Suppressor macrophage (primary cell): ENCODE measurements around the gene DLG2.

Source experiments
- DNase-seq, 4 experiments: peaks; one replicate each; pipeline ENCODE4 v3.0.0-alpha.2; 2020 to 2022

Gene DLG2

GRCh38 chr11:84430661-84431060 lies 1196.5 kb downstream of the DLG2 start:
- DNase-seq, result no peak

- no peak for DNase-seq
Measured at GRCh38 chr11:84425673-84426072, 1201.5 kb downstream of the DLG2 start.

GRCh38 chr11:84420271-84420670 lies 1206.9 kb downstream of the DLG2 start:
- no peak for DNase-seq

- no peak for DNase-seq
Measured at GRCh38 chr11:84419616-84420015, 1207.5 kb downstream of the DLG2 start.

GRCh38 chr11:84414920-84415319 lies 1212.2 kb downstream of the DLG2 start:
- DNase-seq, result no peak

- DNase-seq, result no peak
Measured at GRCh38 chr11:84413549-84413948, 1213.6 kb downstream of the DLG2 start.

- DNase-seq, result no peak
Measured at GRCh38 chr11:84412862-84413261, 1214.3 kb downstream of the DLG2 start.

- no peak for DNase-seq
Measured at GRCh38 chr11:84408946-84409411, 1218.2 kb downstream of the DLG2 start.

- DNase-seq, result no peak
Measured at GRCh38 chr11:84407091-84407490, 1220.1 kb downstream of the DLG2 start.

- DNase-seq, result no peak
Measured at GRCh38 chr11:84398017-84398626, 1229.0 kb downstream of the DLG2 start.

- DNase-seq, result no peak
Measured at GRCh38 chr11:84396521-84396920, 1230.6 kb downstream of the DLG2 start.

GRCh38 chr11:84390441-84391078 lies 1236.6 kb downstream of the DLG2 start:
- no peak for DNase-seq

- DNase-seq, result no peak
Measured at GRCh38 chr11:84389696-84390095, 1237.4 kb downstream of the DLG2 start.

GRCh38 chr11:84384731-84385130 lies 1242.4 kb downstream of the DLG2 start:
- peak; percentile 38 to 54 (median 48) for DNase-seq

GRCh38 chr11:84383576-84383975 lies 1243.6 kb downstream of the DLG2 start:
- DNase-seq, result no peak

- no peak for DNase-seq
Measured at GRCh38 chr11:84381666-84382065, 1245.5 kb downstream of the DLG2 start.

- DNase-seq, result no peak
Measured at GRCh38 chr11:84372381-84372950, 1254.7 kb downstream of the DLG2 start.

- no peak for DNase-seq
Measured at GRCh38 chr11:84358034-84358433, 1269.1 kb downstream of the DLG2 start.

- DNase-seq, result no peak
Measured at GRCh38 chr11:84355911-84356310, 1271.2 kb downstream of the DLG2 start.

GRCh38 chr11:84345597-84345996 lies 1281.5 kb downstream of the DLG2 start:
- no peak for DNase-seq

GRCh38 chr11:84345027-84345426 lies 1282.1 kb downstream of the DLG2 start:
- no peak for DNase-seq

- DNase-seq, result no peak
Measured at GRCh38 chr11:84339796-84340195, 1287.3 kb downstream of the DLG2 start.

GRCh38 chr11:84333221-84333620 lies 1293.9 kb downstream of the DLG2 start:
- no peak for DNase-seq

GRCh38 chr11:84322211-84322610 lies 1304.9 kb downstream of the DLG2 start:
- DNase-seq, result no peak
